AG04449 (cell line): ENCODE results near the gene NTM.

Experiments
- CTCF ChIA-PET: fragments of 350-600 bp; formaldehyde crosslinking; extraction: SDS; loops from one replicate; lab custom pipeline; 2021; ENCODE audit warnings: antibody characterized with exemption; lab: Yijun Ruan, JAX
- POLR2A ChIA-PET: fragments of 400-600, 350-600 bp; formaldehyde crosslinking; extraction: SDS; loops from one replicate; lab custom pipeline; 2020; ENCODE audit warnings: antibody characterized with exemption, inconsistent platforms; lab: Yijun Ruan, JAX
- DNase-seq: peaks from one replicate; pipeline ENCODE4 v3.0.0-alpha.2; 2010; ENCODE audit warnings: low read depth, low spot score
- H3K4me3 ChIP-seq: 2 replicates; pipeline ENCODE4 v1.5.1; 2011; ENCODE audit warnings: low read depth, mild to moderate bottlenecking, control low read depth, low read length
- TF ChIP-seq, protein P1 (sequence below): IDR thresholded peaks from one replicate; pipeline ENCODE4 v1.5.1; 2011; ENCODE audit warnings: mild to moderate bottlenecking, moderate library complexity, low read length, control low read depth, inconsistent platforms; ENCODE audit not compliant: insufficient read depth; ENCODE audit errors: missing control alignments

The NTM gene

GRCh38 chr11:131855320-131855719 lies 484.9 kb downstream of the NTM start:
- POLR2A ChIA-PET: interaction anchor here (1.0 kb wide), 1 partner anchor 84 kb away, joined by 3 read pairs; no protein-coding TSS in a partner anchor
- DNase-seq: no peak
- no peak overlapping the region for H3K4me3 ChIP-seq
- CTCF ChIA-PET: interaction anchor here (6.7 kb wide), 1 partner anchor 160 kb away, joined by 43 read pairs; no protein-coding TSS in a partner anchor
- TF ChIP-seq, protein P1, sequence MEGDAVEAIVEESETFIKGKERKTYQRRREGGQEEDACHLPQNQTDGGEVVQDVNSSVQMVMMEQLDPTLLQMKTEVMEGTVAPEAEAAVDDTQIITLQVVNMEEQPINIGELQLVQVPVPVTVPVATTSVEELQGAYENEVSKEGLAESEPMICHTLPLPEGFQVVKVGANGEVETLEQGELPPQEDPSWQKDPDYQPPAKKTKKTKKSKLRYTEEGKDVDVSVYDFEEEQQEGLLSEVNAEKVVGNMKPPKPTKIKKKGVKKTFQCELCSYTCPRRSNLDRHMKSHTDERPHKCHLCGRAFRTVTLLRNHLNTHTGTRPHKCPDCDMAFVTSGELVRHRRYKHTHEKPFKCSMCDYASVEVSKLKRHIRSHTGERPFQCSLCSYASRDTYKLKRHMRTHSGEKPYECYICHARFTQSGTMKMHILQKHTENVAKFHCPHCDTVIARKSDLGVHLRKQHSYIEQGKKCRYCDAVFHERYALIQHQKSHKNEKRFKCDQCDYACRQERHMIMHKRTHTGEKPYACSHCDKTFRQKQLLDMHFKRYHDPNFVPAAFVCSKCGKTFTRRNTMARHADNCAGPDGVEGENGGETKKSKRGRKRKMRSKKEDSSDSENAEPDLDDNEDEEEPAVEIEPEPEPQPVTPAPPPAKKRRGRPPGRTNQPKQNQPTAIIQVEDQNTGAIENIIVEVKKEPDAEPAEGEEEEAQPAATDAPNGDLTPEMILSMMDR: no peak

DNA sequence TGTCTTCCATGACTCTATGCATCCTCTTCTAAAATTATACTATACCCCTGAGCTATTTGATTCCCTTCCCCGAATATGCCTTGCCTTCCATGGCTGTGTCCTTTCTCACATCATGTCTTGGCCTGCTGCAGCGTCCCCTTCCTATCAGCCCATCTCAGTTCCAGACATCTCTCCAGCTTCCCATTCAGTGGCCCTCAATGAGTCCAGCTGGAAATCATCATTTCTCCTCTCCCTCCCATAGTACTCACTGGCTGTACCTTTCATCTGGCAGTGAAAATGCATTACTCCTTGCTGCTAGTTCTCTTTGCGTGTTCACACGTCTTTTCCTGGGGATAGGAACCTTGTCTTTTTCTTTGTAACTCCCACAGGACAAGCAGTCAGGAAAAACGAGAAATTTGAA lies 486.8 kb downstream of the NTM start:
- no peak overlapping the region for H3K4me3 ChIP-seq
- TF ChIP-seq, protein P1: no peak
- ChIA-PET POLR2A (no interaction called here), CTCF (interaction anchor here (1.4 to 6.7 kb wide), 6 partner anchors 11 to 269 kb away, joined by 3 to 43 read pairs (median 15); no protein-coding TSS in a partner anchor)
- DNase-seq: no peak

GRCh38 chr11:131858505-131858904 lies 488.1 kb downstream of the NTM start:
- DNase-seq: no peak
- CTCF ChIA-PET: interaction anchor here (1.4 to 6.7 kb wide), 7 partner anchors 10 to 1206 kb away, joined by 3 to 43 read pairs (median 11); no protein-coding TSS in a partner anchor
- TF ChIP-seq, protein P1: no peak

GRCh38 chr11:131859538-131860210 lies 489.3 kb downstream of the NTM start:
- ChIA-PET POLR2A (no interaction called here), CTCF (interaction anchor here (1.0 to 6.7 kb wide), 7 partner anchors 8 to 1205 kb away, joined by 4 to 43 read pairs (median 6); no protein-coding TSS in a partner anchor)
- no peak for DNase-seq
- H3K4me3 ChIP-seq: no peak overlapping the region
- TF ChIP-seq, protein P1: no peak

More at GRCh38 chr11:131858505-131858904, 488.1 kb downstream of the NTM start:
- no peak overlapping the region for H3K4me3 ChIP-seq
- POLR2A ChIA-PET: no interaction called here

DNA sequence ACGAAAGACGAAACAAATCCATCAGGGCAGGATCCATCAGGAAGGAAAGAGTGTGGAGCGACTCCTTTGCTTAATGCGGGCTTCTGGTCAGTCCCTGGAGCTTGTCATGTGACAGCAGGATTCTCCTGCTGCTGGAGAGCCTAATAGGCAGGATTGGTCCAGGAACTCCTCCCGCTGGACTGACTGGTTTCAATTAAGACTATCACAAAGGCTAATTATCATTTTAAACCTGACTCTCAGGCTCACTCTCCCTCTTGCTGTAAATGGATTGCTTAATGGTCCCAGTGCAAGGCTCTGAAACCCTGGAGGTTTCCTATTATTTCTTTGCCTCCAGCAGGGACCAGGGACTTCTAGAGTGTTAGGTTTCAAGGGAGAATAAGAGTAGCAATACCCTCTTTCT lies 493.8 kb downstream of the NTM start:
- H3K4me3 ChIP-seq: no peak overlapping the region
- TF ChIP-seq, protein P1: no peak
- ChIA-PET POLR2A (no interaction called here), CTCF (interaction anchor here (0.5 to 9.7 kb wide), 8 partner anchors 19 to 1076 kb away, joined by 3 to 264 read pairs (median 10); no protein-coding TSS in a partner anchor)
- DNase-seq: no peak

- DNase-seq: no peak
- no peak overlapping the region for H3K4me3 ChIP-seq
- CTCF ChIA-PET: interaction anchor here (1.0 to 9.7 kb wide), 8 partner anchors 20 to 1198 kb away, joined by 3 to 264 read pairs (median 6); no protein-coding TSS in a partner anchor
- POLR2A ChIA-PET: no interaction called here
- TF ChIP-seq, protein P1: no peak
Observed at GRCh38 chr11:131865860-131866259, 495.4 kb downstream of the NTM start.
